Neutrophil (primary cell): ENCODE results near the gene AKNAD1.

Experiments
- H3K27ac ChIP-seq: fragments of 200-600 bp; sonication (generic); 2 replicates; pipeline ENCODE4 v1.5.1; 2016; ENCODE audit warnings: mild to moderate bottlenecking, moderate library complexity
- H3K27me3 ChIP-seq: fragments of 200-600 bp; sonication (generic); 2 replicates; pipeline ENCODE4 v1.6.0; 2016; ENCODE audit warnings: mild to moderate bottlenecking
- H3K36me3 ChIP-seq: fragments of 200-600 bp; sonication (generic); 2 replicates; pipeline ENCODE4 v1.5.1; 2017
- H3K4me1 ChIP-seq, 2 experiments: fragments of 200-600 bp in 1 of 2; sonication (generic) in 1 of 2; 1 replicate in 1 of 2; 2 replicates in 1 of 2; pipeline versions ENCODE4 v1.5.1 to v1.6.1; 2013 to 2016; ENCODE audit warnings: low read depth in 1 of 2, low read length in 1 of 2, mild to moderate bottlenecking in 1 of 2, moderate library complexity in 1 of 2; ENCODE audit not compliant: control insufficient read depth in 1 of 2, insufficient read depth in 1 of 2
- H3K4me3 ChIP-seq, 2 experiments: fragments of 200-600 bp in 1 of 2; sonication (generic) in 1 of 2; 1 replicate in 1 of 2; 2 replicates in 1 of 2; pipeline ENCODE4 v1.5.1; 2013 to 2016; ENCODE audit warnings: low read depth in 1 of 2, low read length in 1 of 2, mild to moderate bottlenecking in 1 of 2, moderate library complexity in 1 of 2
- H3K9me3 ChIP-seq: fragments of 200-600 bp; sonication (generic); 2 replicates; pipeline ENCODE4 v1.5.1; 2016
- CTCF ChIP-seq: fragments of 200-600 bp; sonication (generic); IDR thresholded peaks from 2 replicates; pipeline ENCODE4 v1.5.1; 2016; ENCODE audit warnings: antibody characterized with exemption

The AKNAD1 gene

GRCh38 chr1:108862017-108862610, 5.2 kb upstream of the AKNAD1 start:
- Histone ChIP-seq H3K4me1 (peaks cover 2 to 4% of the 10 kb centered on the region in 2 experiments), H3K36me3 (no peaks in the 10 kb centered on the region), H3K4me3 (no peak overlapping the region), H3K27me3 (no peaks in the 10 kb centered on the region), H3K27ac (no peak overlapping the region), H3K9me3 (no peaks in the 10 kb centered on the region)
- TF ChIP-seq CTCF, result no peak

DNA sequence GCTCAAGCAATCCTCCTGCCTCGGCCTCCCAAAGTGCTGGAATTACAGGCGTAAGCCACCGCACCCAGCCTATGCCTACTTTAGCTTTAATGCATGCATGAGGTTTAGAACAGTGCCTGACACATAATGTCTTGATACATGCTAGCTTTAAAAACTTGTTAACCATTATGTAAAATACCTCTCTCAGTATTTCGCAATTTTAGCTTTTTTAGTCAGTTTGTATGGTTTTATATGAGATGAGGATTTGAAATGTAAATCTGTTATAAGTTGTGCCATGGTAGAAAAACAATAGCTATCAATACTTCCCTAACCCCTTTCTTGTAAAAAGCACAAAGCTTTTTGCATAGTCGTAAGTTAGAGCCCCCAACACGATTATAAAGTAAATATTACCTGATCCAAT, 4.7 kb upstream of the AKNAD1 start:
- Histone ChIP-seq H3K36me3 (no peaks in the 10 kb centered on the region), H3K27me3 (no peaks in the 10 kb centered on the region), H3K27ac (no peak overlapping the region), H3K4me1 (peaks cover under 1 to 4% of the 10 kb centered on the region in 2 experiments), H3K9me3 (no peaks in the 10 kb centered on the region), H3K4me3 (no peak overlapping the region)
- TF ChIP-seq CTCF, result no peak

GRCh38 chr1:108860190-108860907, 3.5 kb upstream of the AKNAD1 start:
- no peaks in the 10 kb centered on the region for H3K9me3 ChIP-seq
- no peaks in the 10 kb centered on the region for H3K27me3 ChIP-seq
- no peak overlapping the region for H3K27ac ChIP-seq
- H3K36me3 ChIP-seq, result no peaks in the 10 kb centered on the region
- H3K4me3 ChIP-seq, result no peak overlapping the region
- no peak for TF ChIP-seq CTCF
- peaks cover 0 to 4% of the 10 kb centered on the region in 2 experiments for H3K4me1 ChIP-seq

GRCh38 chr1:108858230-108858950, 1.5 kb upstream of the AKNAD1 start:
- no peaks in the 10 kb centered on the region for H3K9me3 ChIP-seq
- no peaks in the 10 kb centered on the region for H3K27me3 ChIP-seq
- TF ChIP-seq CTCF, result no peak
- H3K4me1 ChIP-seq, result peaks cover 5 to 7% of the 10 kb centered on the region in 2 experiments
- no peaks in the 10 kb centered on the region for H3K36me3 ChIP-seq
- H3K27ac ChIP-seq, result no peak overlapping the region
- no peak overlapping the region for H3K4me3 ChIP-seq

DNA sequence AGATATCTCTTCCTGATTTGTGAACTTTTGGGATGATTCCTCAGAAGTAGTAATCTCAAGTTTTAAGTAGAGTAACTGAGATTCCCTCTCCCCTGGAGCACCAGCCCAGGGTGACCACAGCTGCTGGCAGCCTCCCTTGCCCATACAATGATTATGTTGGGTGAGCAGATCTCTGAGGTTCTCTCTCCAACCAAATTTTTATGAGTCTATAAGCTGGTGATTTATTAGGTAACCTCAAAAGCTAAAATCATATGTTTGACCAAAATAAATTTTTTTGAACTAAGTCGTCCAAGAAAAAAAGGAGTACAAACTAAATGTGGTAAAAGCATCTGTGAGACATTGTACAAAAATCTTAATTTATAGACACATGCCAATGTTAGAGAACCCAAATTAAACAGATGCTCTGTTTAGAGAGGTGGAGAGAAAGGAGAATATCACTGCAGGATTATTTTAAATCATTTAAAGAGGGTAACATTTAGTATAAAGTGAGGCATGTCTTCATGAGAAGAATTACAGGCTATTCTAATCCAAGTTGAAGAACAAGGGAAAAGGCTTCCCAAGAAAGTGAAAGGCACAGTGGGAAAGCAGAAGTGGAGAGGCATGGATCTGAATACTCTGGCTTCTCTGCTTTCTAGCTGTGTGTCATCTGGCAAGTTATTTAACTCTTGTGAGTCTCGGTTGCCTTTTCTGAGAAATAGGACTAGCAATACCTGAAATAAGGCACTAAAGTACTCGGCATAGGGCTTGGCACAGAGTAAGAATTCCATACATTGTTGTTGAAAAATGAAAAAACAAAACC, 2.5 kb downstream of the AKNAD1 start:
- no peak overlapping the region for H3K4me3 ChIP-seq
- no peak overlapping the region for H3K27ac ChIP-seq
- no peak for TF ChIP-seq CTCF
- no peaks in the 10 kb centered on the region for H3K9me3 ChIP-seq
- no peaks in the 10 kb centered on the region for H3K27me3 ChIP-seq
- peaks cover 22 to 23% of the 10 kb centered on the region in 2 experiments for H3K4me1 ChIP-seq
- no peaks in the 10 kb centered on the region for H3K36me3 ChIP-seq
